Esophagus muscularis mucosa (tissue), 4 donors: ENCODE data around the gene CEP68. TPM values are rescaled to one million over a fixed set of nuclear protein-coding genes. Genes with fewer than 3 reads are reported as not detected.

ENCODE experiments used
- DNase-seq: peaks from one replicate; pipeline ENCODE4 v3.0.0-alpha.2; 2017; ENCODE audit errors: extremely low spot score
- H3K27ac ChIP-seq, 4 donors: fragments of 200-600 bp; sonication (generic); replicated peaks in 1 of 4; 1 replicate in 3 of 4; 2 replicates in 1 of 4; pipeline ENCODE4 v1.5.1; 2016 to 2019; ENCODE audit warnings: mild to moderate bottlenecking in 1 of 4
- H3K27me3 ChIP-seq, 4 donors: fragments of 200-600 bp; sonication (generic); one replicate each; pipeline versions ENCODE4 v1.5.1 to v1.6.0; 2016 to 2019
- H3K36me3 ChIP-seq, 4 donors: fragments of 200-600 bp; sonication (generic); one replicate each; pipeline ENCODE4 v1.5.1; 2016 to 2019
- H3K4me1 ChIP-seq, 4 donors: fragments of 200-600 bp; sonication (generic); one replicate each; pipeline ENCODE4 v1.5.1; 2016 to 2019
- H3K4me3 ChIP-seq, 4 donors: fragments of 200-600 bp; sonication (generic); 1 replicate in 2 of 4; 2 replicates in 2 of 4; pipeline ENCODE4 v1.5.1; 2016 to 2019; ENCODE audit warnings: mild to moderate bottlenecking in 4 of 4, moderate library complexity in 1 of 4
- H3K9me3 ChIP-seq, 4 donors: fragments of 200-600 bp; sonication (generic); 1 replicate in 3 of 4; 2 replicates in 1 of 4; pipeline ENCODE4 v1.5.1; 2016 to 2019
- EP300 ChIP-seq: sonication (generic); formaldehyde crosslinking; IDR thresholded peaks from one replicate; pipeline ENCODE4 v1.6.1; 2017; ENCODE audit warnings: antibody characterized with exemption
- POLR2A ChIP-seq: fragments of 450-650 bp; IDR thresholded peaks from one replicate; pipeline ENCODE4 v1.6.1; 2017; ENCODE audit warnings: antibody characterized with exemption, moderate library complexity, mild to moderate bottlenecking, low read depth
- POLR2AphosphoS5 ChIP-seq, 2 donors: sonication (generic); formaldehyde crosslinking; IDR thresholded peaks; one replicate each; pipeline ENCODE4 v1.6.1; 2017; ENCODE audit warnings: antibody characterized with exemption in 2 of 2
- WGBS: methylation state at CpG from one replicate; pipeline ENCODE4 v1.1.5; 2018; 5-methylcytosine and 5-hydroxymethylcytosine counted together
- intact Hi-C: fragments of 100-400 bp; cut with DNase I; formaldehyde crosslinking; loops from one replicate; pipeline ENCODE4 v1.15.1; 2023
- total RNA-seq, 4 donors: library from RNA; depleted of rRNA; stranded (reverse); fragments of >200 nt; gene quantifications; one replicate each; pipeline versions ENCODE4 v1.1.0 to v1.2.1, GENCODE V29; 2016
- TF ChIP-seq, protein P1 (sequence below), 3 experiments: fragments of 200-600 bp in 2 of 3; fragments of 450-650 bp in 1 of 3; sonication (generic) in 2 of 3; IDR thresholded peaks; one replicate each; pipeline ENCODE4 v1.5.1; 2017 to 2019; ENCODE audit warnings: antibody characterized with exemption in 3 of 3, mild to moderate bottlenecking in 2 of 3, moderate library complexity in 1 of 3

CEP68 gene
- total RNA-seq, 4 donors from 2014 or later, result 21.6 to 39.3 (median 28.6) TPM

DNA sequence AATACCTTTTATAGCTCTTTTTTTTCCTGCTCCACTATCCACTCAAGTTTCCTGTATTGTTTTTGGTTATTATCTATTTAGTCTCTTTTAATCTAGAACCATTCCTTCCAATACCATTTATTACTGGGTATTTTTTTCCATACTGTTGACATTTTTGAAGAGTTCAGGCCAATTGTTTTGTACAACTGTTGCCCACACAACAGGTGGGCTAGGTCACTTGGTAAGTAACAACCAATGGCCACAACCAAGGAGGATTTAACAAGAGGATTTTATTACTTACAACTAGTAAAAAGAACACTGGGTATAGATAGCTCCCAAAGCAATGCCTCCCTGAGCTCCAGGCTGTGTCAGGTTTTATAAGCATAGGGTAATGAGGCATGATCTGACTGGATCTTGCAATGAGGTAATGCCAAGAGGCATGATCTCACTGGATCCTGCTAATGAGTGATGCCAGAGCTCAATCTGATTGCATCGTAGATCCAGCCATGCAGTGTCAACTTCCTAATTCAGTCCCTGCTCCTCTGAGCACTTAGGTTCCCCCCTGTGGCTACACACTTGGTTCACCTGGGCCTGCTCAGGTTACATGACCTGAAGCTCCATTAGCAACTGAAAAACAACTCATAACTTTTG is 7.1 kb upstream of the CEP68 start:
- 90% methylated on average over 1 of the region's 1 CpG for WGBS
- Histone ChIP-seq H3K36me3 (no peaks in the 10 kb centered on the region), H3K4me1 (no peaks in the 10 kb centered on the region), H3K27me3 (no peaks in the 10 kb centered on the region), H3K4me3 (no peak overlapping the region), H3K27ac (no peak overlapping the region), H3K9me3 (no peaks in the 10 kb centered on the region)
- TF ChIP-seq POLR2AphosphoS5 (IDR thresholded peaks at IDR 0.05), result no peak
- TF ChIP-seq, protein P1, sequence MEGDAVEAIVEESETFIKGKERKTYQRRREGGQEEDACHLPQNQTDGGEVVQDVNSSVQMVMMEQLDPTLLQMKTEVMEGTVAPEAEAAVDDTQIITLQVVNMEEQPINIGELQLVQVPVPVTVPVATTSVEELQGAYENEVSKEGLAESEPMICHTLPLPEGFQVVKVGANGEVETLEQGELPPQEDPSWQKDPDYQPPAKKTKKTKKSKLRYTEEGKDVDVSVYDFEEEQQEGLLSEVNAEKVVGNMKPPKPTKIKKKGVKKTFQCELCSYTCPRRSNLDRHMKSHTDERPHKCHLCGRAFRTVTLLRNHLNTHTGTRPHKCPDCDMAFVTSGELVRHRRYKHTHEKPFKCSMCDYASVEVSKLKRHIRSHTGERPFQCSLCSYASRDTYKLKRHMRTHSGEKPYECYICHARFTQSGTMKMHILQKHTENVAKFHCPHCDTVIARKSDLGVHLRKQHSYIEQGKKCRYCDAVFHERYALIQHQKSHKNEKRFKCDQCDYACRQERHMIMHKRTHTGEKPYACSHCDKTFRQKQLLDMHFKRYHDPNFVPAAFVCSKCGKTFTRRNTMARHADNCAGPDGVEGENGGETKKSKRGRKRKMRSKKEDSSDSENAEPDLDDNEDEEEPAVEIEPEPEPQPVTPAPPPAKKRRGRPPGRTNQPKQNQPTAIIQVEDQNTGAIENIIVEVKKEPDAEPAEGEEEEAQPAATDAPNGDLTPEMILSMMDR (IDR thresholded peaks at IDR 0.05), result no peak
- no peak for TF ChIP-seq EP300
- TF ChIP-seq POLR2A, result no peak
- no peak for DNase-seq
- intact Hi-C loops, result no loop called here

DNA sequence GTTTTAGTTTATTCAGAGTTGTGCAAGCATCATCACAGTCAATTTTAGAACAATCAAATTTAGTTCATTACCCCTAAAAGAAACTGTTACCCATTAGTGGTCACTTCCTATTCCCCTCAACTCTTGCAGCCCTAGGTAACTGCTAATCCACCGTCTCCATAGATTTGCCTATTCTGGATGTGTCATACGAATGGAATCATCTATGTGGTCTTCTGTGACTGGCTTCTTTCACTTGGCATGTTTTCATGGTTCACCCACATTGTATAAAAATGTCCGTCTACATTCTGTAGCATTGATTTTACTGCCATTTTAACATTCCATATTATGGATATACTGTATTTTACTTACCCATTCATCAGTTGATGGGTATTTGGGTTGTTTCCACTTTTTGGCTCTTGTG is 5.3 kb upstream of the CEP68 start:
- no peak overlapping the region for H3K4me3 ChIP-seq
- H3K9me3 ChIP-seq, result no peaks in the 10 kb centered on the region
- DNase-seq, result no peak
- no peak overlapping the region for H3K27ac ChIP-seq
- H3K27me3 ChIP-seq, result no peaks in the 10 kb centered on the region
- peaks cover 6 to 10% (median 9%) of the 10 kb centered on the region in 4 donors for H3K4me1 ChIP-seq
- TF ChIP-seq POLR2AphosphoS5 (IDR thresholded peaks at IDR 0.05) (no peak), EP300 (no peak), POLR2A (no peak)
- TF ChIP-seq, protein P1 (IDR thresholded peaks at IDR 0.05), result no peak
- WGBS, result 91% methylated on average over 3 of the region's 3 CpGs
- H3K36me3 ChIP-seq, result no peaks in the 10 kb centered on the region
- intact Hi-C loops, result no loop called here

DNA sequence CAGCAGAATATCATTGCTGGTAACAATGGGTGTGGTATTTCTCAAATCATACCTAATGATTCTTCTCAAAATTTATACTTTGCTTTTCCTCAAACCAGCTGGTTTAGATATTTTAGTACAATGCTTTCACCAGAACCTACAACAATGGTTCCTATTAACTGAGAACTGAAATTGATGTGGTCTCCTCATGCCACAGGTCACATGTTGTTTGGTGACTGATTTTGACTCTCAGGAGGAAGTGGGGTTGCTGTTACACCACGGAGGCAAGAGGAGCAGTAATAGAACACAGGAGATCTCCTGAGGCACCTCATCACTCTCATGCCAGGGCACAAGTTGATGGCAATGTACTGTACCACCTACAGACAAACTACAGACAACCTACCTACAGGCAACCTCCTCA is 3.0 kb upstream of the CEP68 start:
- TF ChIP-seq, protein P1 (IDR thresholded peaks at IDR 0.05), result no peak
- TF ChIP-seq POLR2AphosphoS5 (IDR thresholded peaks at IDR 0.05) (no peak), EP300 (no peak), POLR2A (no peak)
- H3K27ac ChIP-seq, result no peak overlapping the region

DNA sequence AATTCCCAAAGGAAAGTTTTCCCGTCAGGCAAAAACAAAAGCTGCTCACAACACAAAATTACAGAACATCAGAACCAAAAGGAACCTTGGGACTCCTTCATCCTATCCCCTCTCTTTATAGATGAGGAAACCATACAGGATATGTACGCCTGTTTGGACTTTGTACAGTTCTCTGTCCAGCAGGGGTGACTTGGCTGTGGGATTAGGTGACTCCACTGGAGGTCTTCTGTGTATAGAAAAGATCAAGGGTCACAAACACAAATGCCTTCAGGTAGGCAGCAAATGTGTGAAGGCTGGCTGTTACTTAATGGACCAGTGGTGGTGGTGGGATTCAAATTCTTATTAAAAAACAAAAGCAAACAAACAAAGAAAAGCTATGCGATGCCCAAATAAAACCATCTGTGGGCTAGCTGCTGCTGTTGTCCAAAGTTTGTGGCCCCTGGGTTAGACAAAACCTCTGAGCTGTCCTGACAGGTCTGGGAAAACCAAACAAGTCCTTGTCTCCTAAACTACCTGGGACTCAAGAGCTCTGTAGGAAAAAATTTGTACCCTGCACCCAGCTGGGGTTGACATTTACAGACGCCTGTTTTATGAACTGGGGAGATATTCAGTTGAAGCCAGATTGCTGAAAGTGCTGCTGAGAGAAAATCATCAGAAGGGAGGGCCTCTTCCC is 1.3 kb upstream of the CEP68 start:
- no peaks in the 10 kb centered on the region for H3K27me3 ChIP-seq
- 83% methylated on average over 4 of the region's 4 CpGs for WGBS
- H3K9me3 ChIP-seq, result no peaks in the 10 kb centered on the region
- H3K4me3 ChIP-seq, result peak overlapping the region in 3 of 4 donors; percentile 83 to 94 (median 84)
- intact Hi-C loops, result loop anchor here (5.0 kb wide), 1 partner anchor 77 kb away; the partner anchor contains the start of gene RAB1A
- no peak for DNase-seq
- peaks cover 34 to 39% (median 37%) of the 10 kb centered on the region in 4 donors for H3K4me1 ChIP-seq
- H3K27ac ChIP-seq, result peak overlapping the region in 1 of 4 donors; percentile 94
- H3K36me3 ChIP-seq, result no peaks in the 10 kb centered on the region
- TF ChIP-seq POLR2AphosphoS5 (IDR thresholded peaks at IDR 0.05) (no peak), EP300 (no peak), POLR2A (no peak)
- TF ChIP-seq, protein P1 (IDR thresholded peaks at IDR 0.05), result no peak

More for the DNA sequence above, 3.0 kb upstream of the CEP68 start:
- Histone ChIP-seq H3K27me3 (no peaks in the 10 kb centered on the region), H3K9me3 (no peaks in the 10 kb centered on the region), H3K4me3 (no peak overlapping the region), H3K4me1 (peaks cover 17 to 23% (median 21%) of the 10 kb centered on the region in 4 donors), H3K36me3 (no peaks in the 10 kb centered on the region)
- WGBS, result 55% methylated on average over 1 of the region's 1 CpG
- no peak for DNase-seq
- intact Hi-C loops, result no loop called here
